T-helper 17 cell (primary cell): ENCODE data around the gene C1orf174. TPM values are rescaled to one million over a fixed set of nuclear protein-coding genes. Genes with fewer than 3 reads are reported as not detected.

Experiments used
- ATAC-seq: fragments of 150-1000 bp; cut with Tn5 transposase; 2 replicates; pipeline ENCODE4 v1.10.0; 2021; ENCODE audit warnings: mild to moderate bottlenecking, moderate library complexity
- DNase-seq, 3 donors: peaks; one replicate each; pipeline versions ENCODE4 v3.0.0 to v3.0.0-alpha.2; 2020 to 2021
- H3K9me3 ChIP-seq: one replicate; pipeline ENCODE4 v1.7.0; 2013; ENCODE audit warnings: low read length, mild to moderate bottlenecking; ENCODE audit not compliant: control insufficient read depth, poor library complexity, severe bottlenecking
- H3K27ac Mint-ChIP-seq: one replicate; pipeline ENCODE4 v1.8.0; 2022; ENCODE audit warnings: mild to moderate bottlenecking, moderate library complexity, mixed read lengths
- H3K27me3 Mint-ChIP-seq: one replicate; pipeline ENCODE4 v1.8.0; 2022; ENCODE audit warnings: mixed read lengths
- H3K36me3 Mint-ChIP-seq: one replicate; pipeline ENCODE4 v1.8.0; 2022; ENCODE audit warnings: low read depth, mixed read lengths
- H3K4me1 Mint-ChIP-seq: one replicate; pipeline ENCODE4 v1.8.0; 2022; ENCODE audit warnings: mild to moderate bottlenecking, mixed read lengths
- H3K4me3 Mint-ChIP-seq: one replicate; pipeline ENCODE4 v1.8.0; 2022; ENCODE audit warnings: mild to moderate bottlenecking, moderate library complexity, mixed read lengths
- total RNA-seq, 4 donors: library from RNA in 2 of 4; stranded (reverse) in 2 of 4; gene quantifications; one replicate each; pipeline ENCODE4 v1.2.3 and lab custom pipeline; 2022 to 2026

Gene C1orf174
- total RNA-seq, 2 donors from 2014 or later = 13.5 to 16.4 TPM

DNA sequence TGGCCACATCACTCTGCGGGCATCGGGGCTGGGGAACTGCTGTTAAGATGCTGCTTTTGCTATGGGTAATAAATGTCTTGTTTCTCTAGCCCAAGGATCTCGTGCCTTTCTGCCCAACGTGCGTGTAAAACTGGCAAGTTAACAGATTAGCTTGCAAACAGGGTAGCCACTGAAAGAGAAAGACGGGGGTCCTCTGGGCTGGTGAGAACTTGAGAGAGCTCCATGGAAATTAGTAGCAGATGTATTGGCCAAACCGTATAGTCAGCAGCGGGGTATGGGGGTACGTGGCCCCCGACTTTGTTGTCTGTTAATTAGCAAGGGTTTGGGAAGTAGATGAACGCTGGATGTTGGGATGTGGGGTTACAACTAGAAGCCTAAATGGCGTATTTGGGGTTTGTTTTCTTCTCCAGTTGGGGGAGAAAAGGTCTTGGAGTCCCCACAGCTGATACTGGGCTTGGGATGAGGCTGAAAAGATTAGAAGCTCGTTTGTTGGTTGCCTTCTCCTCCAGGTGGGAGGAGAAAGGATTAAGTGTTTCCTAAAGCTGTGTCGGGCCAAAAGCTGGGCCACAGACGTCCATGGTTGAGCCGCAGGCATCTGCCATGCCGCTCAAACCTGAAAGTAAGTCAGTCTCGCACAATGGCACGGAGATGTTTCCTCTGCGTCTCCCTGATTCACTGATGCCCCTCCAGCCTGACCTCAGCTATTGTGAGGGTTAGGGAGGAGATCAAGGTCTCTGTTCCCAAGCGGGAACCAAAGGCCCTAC, 32.3 kb upstream of the C1orf174 start:
- Mint-ChIP-seq H3K36me3 (no peaks in the 10 kb centered on the region), H3K27me3 (peaks cover 21% of the 10 kb centered on the region)
- DNase-seq = no peak

DNA sequence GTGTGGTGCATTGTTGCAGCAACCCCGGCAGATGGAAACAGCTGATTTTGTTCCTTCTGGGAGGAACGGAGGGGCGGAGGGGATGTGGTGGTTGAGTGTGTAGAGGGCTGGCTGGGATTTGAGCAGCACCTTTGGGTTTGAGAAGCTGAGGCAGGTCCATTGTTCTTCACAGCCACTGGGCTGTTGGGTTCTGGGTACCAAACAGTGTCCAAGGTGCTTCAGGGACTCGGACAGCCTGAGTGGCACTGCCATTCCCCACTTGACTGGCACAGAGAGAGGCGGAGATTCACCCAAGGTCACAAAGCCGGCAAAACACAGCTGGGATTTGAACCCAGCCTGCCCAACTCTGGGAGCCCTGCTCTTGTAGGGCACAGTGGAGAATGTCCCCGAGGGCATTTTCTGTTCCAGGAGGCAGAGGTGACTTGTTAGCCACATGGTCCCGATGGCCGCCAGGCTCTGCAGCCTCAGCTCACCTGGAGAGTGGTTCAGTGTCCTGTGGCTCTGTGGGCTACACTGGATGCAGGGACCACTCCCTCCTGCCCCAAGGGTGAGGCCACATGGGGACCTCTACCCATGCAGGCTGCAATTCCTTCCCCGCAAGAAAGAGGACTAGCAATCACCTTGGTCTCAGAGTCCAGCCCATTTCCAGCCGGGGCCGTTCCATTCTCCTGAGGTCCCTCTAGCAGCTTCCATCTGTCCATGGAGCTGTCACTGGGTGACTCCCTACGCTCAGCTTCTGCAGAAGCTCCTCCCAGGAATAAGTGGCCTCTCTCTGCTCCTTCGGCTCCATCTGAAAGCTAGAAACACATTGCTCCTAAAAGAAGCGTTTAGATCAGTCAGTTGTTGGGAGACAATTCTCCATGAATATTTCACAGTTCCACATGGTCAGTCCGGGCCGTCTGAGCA, 31.2 kb upstream of the C1orf174 start:
- DNase-seq (no peak), ATAC-seq (no peak)
- no peaks in the 10 kb centered on the region for H3K9me3 ChIP-seq
- Mint-ChIP-seq H3K4me1 (peaks cover 2% of the 10 kb centered on the region), H3K27me3 (peaks cover 25% of the 10 kb centered on the region), H3K36me3 (peaks cover 1% of the 10 kb centered on the region), H3K27ac (no peak overlapping the region), H3K4me3 (no peak overlapping the region)

More for the DNA sequence above, 32.3 kb upstream of the C1orf174 start:
- no peak overlapping the region for H3K27ac Mint-ChIP-seq
- H3K4me1 Mint-ChIP-seq = no peaks in the 10 kb centered on the region
- no peaks in the 10 kb centered on the region for H3K9me3 ChIP-seq
- H3K4me3 Mint-ChIP-seq = no peak overlapping the region
- ATAC-seq = no peak

DNA sequence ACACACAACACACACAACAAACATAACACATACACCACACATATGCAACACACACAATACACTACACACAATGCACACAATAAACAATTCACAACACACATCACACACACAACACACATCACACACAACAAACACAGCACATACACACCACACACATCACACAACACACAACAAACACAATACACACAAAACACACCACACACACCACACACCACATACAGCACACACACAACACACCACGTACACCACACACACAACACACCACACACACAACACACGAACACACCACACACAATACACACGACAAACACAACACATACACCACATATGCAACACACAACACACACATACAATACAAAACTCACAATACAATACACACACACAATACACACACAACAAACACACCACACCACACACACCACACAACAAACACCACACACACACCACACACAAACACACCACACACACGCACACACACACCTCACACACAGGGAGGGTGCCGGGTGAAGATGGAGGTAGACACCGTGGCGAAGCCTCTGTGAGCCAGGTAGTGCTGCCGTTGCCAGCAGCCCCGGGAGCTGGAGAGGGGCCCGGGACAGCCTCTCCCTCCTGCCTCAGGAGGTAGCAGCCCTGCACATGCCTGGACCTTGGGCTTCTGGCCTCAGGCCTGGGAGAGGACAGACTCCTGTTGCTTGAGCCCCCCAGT, 30.4 kb upstream of the C1orf174 start:
- no peaks in the 10 kb centered on the region for H3K9me3 ChIP-seq
- peaks cover 2% of the 10 kb centered on the region for H3K4me1 Mint-ChIP-seq
- peaks cover 2% of the 10 kb centered on the region for H3K36me3 Mint-ChIP-seq
- peaks cover 25% of the 10 kb centered on the region for H3K27me3 Mint-ChIP-seq
- H3K4me3 Mint-ChIP-seq = peak overlapping the region; percentile 0
- DNase-seq (no peak), ATAC-seq (no peak)
- H3K27ac Mint-ChIP-seq = no peak overlapping the region

- Mint-ChIP-seq H3K4me1 (peaks cover 2% of the 10 kb centered on the region), H3K36me3 (peaks cover 2% of the 10 kb centered on the region), H3K4me3 (no peak overlapping the region), H3K27me3 (peaks cover 15% of the 10 kb centered on the region), H3K27ac (no peak overlapping the region)
- no peaks in the 10 kb centered on the region for H3K9me3 ChIP-seq
- ATAC-seq (no peak), DNase-seq (no peak)
Measured at GRCh38 chr1:3929126-3929525, 29.1 kb upstream of the C1orf174 start.

GRCh38 chr1:3928586-3928985, 28.5 kb upstream of the C1orf174 start:
- Mint-ChIP-seq H3K4me3 (no peak overlapping the region), H3K4me1 (peaks cover 2% of the 10 kb centered on the region), H3K36me3 (peaks cover 2% of the 10 kb centered on the region), H3K27ac (no peak overlapping the region), H3K27me3 (peaks cover 14% of the 10 kb centered on the region)
- no peak for ATAC-seq
- DNase-seq = no peak
- no peaks in the 10 kb centered on the region for H3K9me3 ChIP-seq

DNA sequence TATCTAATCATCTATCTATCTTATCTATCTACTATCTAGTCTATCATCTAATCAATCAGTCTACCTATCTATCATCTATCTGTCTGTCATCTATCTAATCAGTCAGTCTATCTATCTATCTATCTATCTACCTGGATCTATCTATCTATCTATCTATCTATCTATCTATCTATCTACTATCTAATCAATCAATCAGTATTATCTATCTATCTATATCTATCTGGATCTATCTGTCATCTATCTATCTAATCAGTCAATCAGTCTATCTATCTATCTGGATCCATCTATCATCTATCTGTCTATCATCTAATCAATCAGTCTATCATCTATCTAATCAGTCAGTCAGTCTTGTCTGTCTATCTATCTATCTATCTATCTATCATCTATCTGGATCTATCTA, 26.9 kb upstream of the C1orf174 start:
- Mint-ChIP-seq H3K36me3 (peaks cover 2% of the 10 kb centered on the region), H3K27ac (peak overlapping the region; percentile 1), H3K4me3 (no peak overlapping the region), H3K27me3 (peaks cover 6% of the 10 kb centered on the region), H3K4me1 (peaks cover 7% of the 10 kb centered on the region)
- DNase-seq (no peak), ATAC-seq (no peak)
- H3K9me3 ChIP-seq = no peaks in the 10 kb centered on the region

- no peaks in the 10 kb centered on the region for H3K9me3 ChIP-seq
- Mint-ChIP-seq H3K27ac (no peak overlapping the region), H3K4me1 (peaks cover 7% of the 10 kb centered on the region), H3K4me3 (no peak overlapping the region), H3K27me3 (peaks cover 10% of the 10 kb centered on the region), H3K36me3 (peaks cover 2% of the 10 kb centered on the region)
- ATAC-seq = no peak
- no peak for DNase-seq
Measured at GRCh38 chr1:3925762-3926161, 25.7 kb upstream of the C1orf174 start.

GRCh38 chr1:3925256-3925655, 25.2 kb upstream of the C1orf174 start:
- no peak for ATAC-seq
- Mint-ChIP-seq H3K27ac (no peak overlapping the region), H3K4me3 (no peak overlapping the region), H3K36me3 (peaks cover 2% of the 10 kb centered on the region), H3K27me3 (peaks cover 10% of the 10 kb centered on the region), H3K4me1 (peaks cover 7% of the 10 kb centered on the region)
- no peaks in the 10 kb centered on the region for H3K9me3 ChIP-seq
- DNase-seq = no peak

DNA sequence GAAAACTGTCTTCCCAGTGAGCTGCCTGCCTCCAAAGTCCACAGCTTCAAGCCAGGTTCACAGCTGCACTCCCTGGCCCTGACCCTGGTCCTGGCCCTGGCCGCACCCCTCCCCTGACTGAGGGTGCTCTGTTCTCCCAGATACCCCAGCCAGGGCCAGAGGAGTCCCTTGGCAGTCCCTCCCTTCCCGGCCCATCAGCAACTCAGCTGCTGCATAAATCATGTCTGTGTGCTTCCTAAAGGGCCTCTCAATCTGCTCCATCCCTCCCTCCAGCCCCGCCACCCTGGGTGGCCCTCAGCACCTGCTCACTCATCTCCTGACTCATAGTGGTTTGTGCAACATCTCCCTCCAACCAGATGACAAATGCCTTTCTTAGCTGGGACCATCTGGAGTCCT, 24.8 kb upstream of the C1orf174 start:
- Mint-ChIP-seq H3K27ac (no peak overlapping the region), H3K4me1 (peaks cover 7% of the 10 kb centered on the region), H3K27me3 (peaks cover 10% of the 10 kb centered on the region), H3K36me3 (peaks cover 2% of the 10 kb centered on the region), H3K4me3 (no peak overlapping the region)
- no peak for ATAC-seq
- H3K9me3 ChIP-seq = no peaks in the 10 kb centered on the region
- peak in 1 of 3 donors; percentile 5 for DNase-seq

GRCh38 chr1:3924186-3924824, 24.2 kb upstream of the C1orf174 start:
- H3K9me3 ChIP-seq = no peaks in the 10 kb centered on the region
- ATAC-seq = no peak
- Mint-ChIP-seq H3K4me3 (no peak overlapping the region), H3K4me1 (peaks cover 7% of the 10 kb centered on the region), H3K27me3 (peaks cover 10% of the 10 kb centered on the region), H3K27ac (no peak overlapping the region), H3K36me3 (peaks cover 2% of the 10 kb centered on the region)
- no peak for DNase-seq

DNA sequence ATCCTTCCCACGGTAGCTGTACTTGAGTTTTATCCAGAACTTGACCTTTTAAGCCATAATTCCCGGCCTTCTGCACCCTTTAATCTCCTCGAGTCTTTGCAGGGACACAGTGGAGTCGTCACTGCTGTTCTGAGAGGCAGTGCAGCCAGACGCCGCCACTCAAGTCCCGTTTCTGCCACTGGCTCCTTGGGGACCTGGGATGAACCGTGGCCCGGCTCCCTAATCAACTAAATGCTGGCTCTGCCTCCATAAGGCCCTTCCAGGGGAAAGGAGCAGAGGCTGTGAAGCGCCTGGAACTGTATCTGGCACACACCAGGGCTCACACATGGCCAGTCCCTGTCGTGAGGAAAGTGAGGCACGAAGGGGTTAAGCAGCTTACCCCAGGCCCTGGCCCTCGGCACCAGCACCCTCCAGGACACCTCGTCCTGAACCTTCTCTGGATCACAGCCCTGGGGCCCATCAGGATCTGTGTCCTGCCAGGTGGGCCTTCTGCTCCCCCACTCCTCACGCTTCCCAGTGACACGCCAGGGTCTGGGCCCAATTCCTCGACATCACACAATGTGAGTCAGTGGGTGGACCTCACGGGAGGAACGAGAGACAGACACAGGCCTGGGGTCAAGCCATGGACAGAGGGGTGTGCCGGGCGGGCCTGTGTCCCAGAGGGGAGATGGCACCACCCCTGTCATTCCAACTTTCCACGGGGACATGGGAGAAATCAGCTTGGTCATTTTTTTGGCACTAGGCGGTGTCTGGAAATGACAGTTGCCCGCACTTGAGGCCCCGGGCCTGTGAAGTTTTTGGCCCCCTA, 23.5 kb upstream of the C1orf174 start:
- H3K4me1 Mint-ChIP-seq = peaks cover 7% of the 10 kb centered on the region
- ATAC-seq (no peak), DNase-seq (no peak)
- peaks cover 12% of the 10 kb centered on the region for H3K27me3 Mint-ChIP-seq
- H3K9me3 ChIP-seq = no peaks in the 10 kb centered on the region
- no peak overlapping the region for H3K27ac Mint-ChIP-seq
- H3K4me3 Mint-ChIP-seq = no peak overlapping the region
- peaks cover 2% of the 10 kb centered on the region for H3K36me3 Mint-ChIP-seq

DNA sequence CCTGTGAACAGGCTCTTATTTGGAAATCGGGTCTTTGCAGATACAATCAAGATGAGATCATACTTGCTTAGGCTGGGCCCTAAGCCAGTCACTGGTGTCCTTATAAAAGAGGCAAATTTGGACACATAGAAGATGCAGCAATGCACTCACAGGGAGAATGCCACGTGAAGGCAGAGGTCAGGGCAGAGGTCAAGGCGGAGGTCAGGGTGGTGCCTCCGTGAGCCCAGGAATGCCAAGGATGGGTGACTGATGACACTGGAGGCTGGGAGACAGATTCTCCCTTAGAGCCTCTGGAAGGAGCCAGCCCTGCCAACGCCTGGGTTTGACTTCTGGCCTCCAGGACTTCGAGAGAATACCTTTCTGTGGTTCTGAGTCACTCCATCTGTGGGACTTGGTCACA, 22.8 kb upstream of the C1orf174 start:
- no peaks in the 10 kb centered on the region for H3K9me3 ChIP-seq
- ATAC-seq = no peak
- H3K4me1 Mint-ChIP-seq = peaks cover 7% of the 10 kb centered on the region
- H3K4me3 Mint-ChIP-seq = no peak overlapping the region
- DNase-seq = no peak
- peaks cover 16% of the 10 kb centered on the region for H3K27me3 Mint-ChIP-seq
- peaks cover 2% of the 10 kb centered on the region for H3K36me3 Mint-ChIP-seq
- H3K27ac Mint-ChIP-seq = no peak overlapping the region
